ENCODE measurements around the gene CDC42BPG.

- TF ChIP-seq CTCF (IDR thresholded peaks at IDR 0.05; ENCODE audit: low read length) (no peak), EZH2 (IDR thresholded peaks at IDR 0.05; ENCODE audit: borderline replicate concordance, low read length) (no peak)
These were observed 6.5 kb downstream of the CDC42BPG start for GRCh38 chr11:64837887-64838351.
